Immature natural killer cell (primary cell): ENCODE results near the gene SERINC2. TPM values are rescaled to one million over a fixed set of nuclear protein-coding genes. Genes with fewer than 3 reads are reported as not detected.

Experiments
- DNase-seq, 3 donors: peaks; one replicate each; pipeline ENCODE4 v3.0.0; 2022; ENCODE audit warnings: mixed read lengths in 1 of 3
- H3K27ac Mint-ChIP-seq, 6 donors: one replicate each; pipeline ENCODE4 v1.8.0; 2020; ENCODE audit warnings: mixed read lengths in 6 of 6, mild to moderate bottlenecking in 5 of 6, inconsistent platforms in 4 of 6, moderate library complexity in 3 of 6
- H3K27me3 Mint-ChIP-seq, 3 donors: one replicate each; pipeline ENCODE4 v1.8.0; 2020 to 2021; ENCODE audit warnings: low read depth in 3 of 3, mild to moderate bottlenecking in 3 of 3, mixed read lengths in 3 of 3, moderate library complexity in 3 of 3, inconsistent platforms in 1 of 3
- H3K36me3 Mint-ChIP-seq, 3 donors: one replicate each; pipeline ENCODE4 v1.8.0; 2020; ENCODE audit warnings: mixed read lengths in 3 of 3, inconsistent platforms in 2 of 3, mild to moderate bottlenecking in 2 of 3
- H3K4me1 Mint-ChIP-seq, 2 donors: one replicate each; pipeline ENCODE4 v1.8.0; 2020; ENCODE audit warnings: inconsistent platforms in 2 of 2, mild to moderate bottlenecking in 2 of 2, mixed read lengths in 2 of 2, moderate library complexity in 1 of 2
- H3K4me3 Mint-ChIP-seq, 5 donors: one replicate each; pipeline ENCODE4 v1.8.0; 2020; ENCODE audit warnings: mild to moderate bottlenecking in 5 of 5, mixed read lengths in 5 of 5, inconsistent platforms in 3 of 5, moderate library complexity in 3 of 5
- H3K9me3 Mint-ChIP-seq, 6 donors: one replicate each; pipeline ENCODE4 v1.8.0; 2020; ENCODE audit warnings: mild to moderate bottlenecking in 6 of 6, mixed read lengths in 6 of 6, inconsistent platforms in 4 of 6, moderate library complexity in 3 of 6
- polyA plus RNA-seq, 3 donors: library from polyadenylated mRNA; unstranded; fragments of 300-500 nt; fragmentation: Illumina TruSeq; gene quantifications; one replicate each; pipeline ENCODE4 v1.2.3, GENCODE V29; 2021

Gene SERINC2
- polyA plus RNA-seq, 3 donors from 2014 or later = not detected

DNA sequence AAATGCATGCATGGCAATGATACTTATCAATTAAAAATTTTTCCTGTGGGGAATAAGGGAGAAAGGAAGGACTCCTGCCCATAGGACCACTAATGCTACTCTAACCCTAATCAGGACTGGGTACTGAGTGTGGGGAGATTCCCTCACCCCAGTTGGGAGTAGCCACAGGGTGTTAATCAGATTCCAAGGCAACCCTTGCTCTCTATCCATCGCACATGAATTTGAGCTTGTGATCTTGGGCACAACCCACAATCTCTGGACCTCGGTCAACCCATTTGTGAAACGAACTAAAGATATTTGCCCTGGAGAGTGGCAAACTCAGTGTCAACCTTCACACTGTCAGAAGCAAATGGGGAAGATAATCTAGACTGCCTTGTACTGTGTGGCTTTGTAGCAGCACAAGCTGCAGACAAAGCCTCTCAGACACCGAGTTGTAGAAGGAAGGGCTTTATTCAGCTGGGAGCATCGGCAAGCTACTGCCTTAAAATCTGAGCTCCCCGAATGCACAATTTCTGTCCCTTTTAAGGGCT lies 69.5 kb downstream of the SERINC2 start:
- Mint-ChIP-seq H3K4me1 (peaks cover 6 to 7% of the 10 kb centered on the region in 2 donors), H3K36me3 (no peaks in the 10 kb centered on the region), H3K27me3 (peaks cover 2 to 13% (median 3%) of the 10 kb centered on the region in 3 donors), H3K9me3 (no peaks in the 10 kb centered on the region), H3K4me3 (no peak overlapping the region), H3K27ac (no peak overlapping the region)
- no peak for DNase-seq

DNA sequence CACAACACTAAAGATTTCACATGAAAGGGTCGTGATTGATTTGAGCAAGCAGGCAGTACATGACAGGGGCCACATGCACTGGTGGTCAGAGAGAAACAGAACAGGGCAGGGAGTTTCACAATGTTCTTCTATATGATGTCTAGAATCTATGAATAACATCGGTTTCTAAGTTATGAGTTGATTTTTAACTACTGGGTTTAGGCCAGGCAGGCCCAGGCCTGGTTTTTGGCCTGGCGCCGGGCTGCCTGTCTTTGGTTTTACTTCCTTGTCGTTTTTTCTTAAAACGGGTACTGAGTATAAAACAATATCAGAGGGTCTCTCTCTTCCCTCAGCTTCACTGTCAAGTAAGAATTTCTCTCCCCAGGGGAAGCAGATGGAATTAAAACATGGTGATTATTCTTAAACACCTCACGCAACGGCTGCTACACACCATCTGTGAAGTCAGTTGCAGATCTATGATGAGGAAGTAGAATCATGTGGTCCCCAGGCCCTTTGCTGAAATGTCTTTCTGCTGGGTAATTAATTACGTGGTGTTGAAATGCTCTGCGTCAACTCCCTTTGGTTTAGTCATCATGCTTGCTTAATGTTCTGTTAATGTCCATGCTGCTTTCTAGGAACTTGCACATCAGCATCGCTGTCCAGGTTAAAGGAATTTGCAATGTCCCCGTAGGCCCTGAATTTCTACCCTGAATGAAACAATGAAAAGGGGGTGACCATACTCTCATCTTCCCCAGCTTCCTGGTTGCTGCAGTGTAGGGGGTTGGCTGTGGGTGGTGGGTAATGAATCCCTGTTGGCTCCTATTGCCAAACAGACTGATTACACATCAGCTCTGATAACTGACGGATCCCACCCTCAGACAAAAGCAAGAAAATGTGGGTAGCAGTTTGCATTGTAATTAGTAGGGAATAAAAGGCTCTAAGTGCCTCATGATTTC lies 70.3 kb downstream of the SERINC2 start:
- H3K4me3 Mint-ChIP-seq = no peak overlapping the region
- H3K27me3 Mint-ChIP-seq = peaks cover 2 to 13% (median 3%) of the 10 kb centered on the region in 3 donors
- no peaks in the 10 kb centered on the region for H3K36me3 Mint-ChIP-seq
- peaks cover 10 to 11% of the 10 kb centered on the region in 2 donors for H3K4me1 Mint-ChIP-seq
- H3K9me3 Mint-ChIP-seq = no peaks in the 10 kb centered on the region
- no peak for DNase-seq
- no peak overlapping the region for H3K27ac Mint-ChIP-seq

Other genes starting within 250 kb of the SERINC2 start
- gene NKAIN1, start 173.3 kb upstream of the SERINC2 start, polyA plus RNA-seq = under 1 TPM in 1 of 3 donors, not detected in 2; 0.35 TPM
- gene SNRNP40, start 116.4 kb upstream of the SERINC2 start, polyA plus RNA-seq = 100 to 1,000 TPM in 2 of 3 donors, 10 to 100 TPM in 1; 80.7 to 150 (median 101) TPM
- gene ZCCHC17, start 116.2 kb upstream of the SERINC2 start, polyA plus RNA-seq = 100 to 1,000 TPM in 1 of 3 donors, 10 to 100 TPM in 2; 72.0 to 133 (median 74.1) TPM
- not detected for gene FABP3, start 40.1 kb upstream of the SERINC2 start, polyA plus RNA-seq
- gene TINAGL1, start 163.3 kb downstream of the SERINC2 start, polyA plus RNA-seq = not detected
- not detected for gene HCRTR1, start 204.5 kb downstream of the SERINC2 start, polyA plus RNA-seq
- 100 to 1,000 TPM; 108 to 224 (median 119) TPM for gene PEF1, start 231.7 kb downstream of the SERINC2 start, polyA plus RNA-seq